ENCODE results near the gene PGD.
"Not testable (repeated sequence)": the region's sequence is repeated elsewhere in the genome, so short reads cannot be mapped to it uniquely, and the experiment has no call there.

The PGD gene

GRCh38 chr1:10456048-10456447, 57.2 kb downstream of the PGD start:
- in situ Hi-C loops (cut with MboI; ENCODE audit: low sequenced_read_pairs, unreplicated experiment): no loop called here
- TF ChIP-seq CTCF (IDR thresholded peaks at IDR 0.05; ENCODE audit: borderline replicate concordance, control extremely low read depth, extremely low read depth, insufficient read depth, missing control alignments): no peak
- no peak for DNase-seq (ENCODE audit: low spot score)

- no peak for TF ChIP-seq CTCF (IDR thresholded peaks at IDR 0.05; ENCODE audit: borderline replicate concordance, control extremely low read depth, extremely low read depth, insufficient read depth, missing control alignments)
Measured at GRCh38 chr1:10456661-10457060, 57.8 kb downstream of the PGD start.

GRCh38 chr1:10457462-10457861, 58.6 kb downstream of the PGD start:
- DNase-seq (ENCODE audit: low spot score); in situ Hi-C loops (cut with MboI; ENCODE audit: low sequenced_read_pairs, unreplicated experiment): not testable (repeated sequence)

More at GRCh38 chr1:10456661-10457060, 57.8 kb downstream of the PGD start:
- no peak for DNase-seq (ENCODE audit: low spot score)
- in situ Hi-C loops (cut with MboI; ENCODE audit: low sequenced_read_pairs, unreplicated experiment): no loop called here

- in situ Hi-C loops (cut with MboI; ENCODE audit: low sequenced_read_pairs, unreplicated experiment): no loop called here
- DNase-seq (ENCODE audit: low spot score): no peak
- no peak for TF ChIP-seq CTCF (IDR thresholded peaks at IDR 0.05; ENCODE audit: borderline replicate concordance, control extremely low read depth, extremely low read depth, insufficient read depth, missing control alignments)
Measured at GRCh38 chr1:10457875-10458274, 59.0 kb downstream of the PGD start.

- in situ Hi-C loops (cut with MboI; ENCODE audit: low sequenced_read_pairs, unreplicated experiment): no loop called here
- no peak for DNase-seq (ENCODE audit: low spot score)
- TF ChIP-seq CTCF (IDR thresholded peaks at IDR 0.05; ENCODE audit: borderline replicate concordance, control extremely low read depth, extremely low read depth, insufficient read depth, missing control alignments): no peak
Measured at GRCh38 chr1:10459184-10459583, 60.3 kb downstream of the PGD start.

GRCh38 chr1:10467078-10467477, 68.2 kb downstream of the PGD start:
- no peak for DNase-seq (ENCODE audit: low spot score)
- in situ Hi-C loops (cut with MboI; ENCODE audit: low sequenced_read_pairs, unreplicated experiment): no loop called here
- TF ChIP-seq CTCF (IDR thresholded peaks at IDR 0.05; ENCODE audit: borderline replicate concordance, control extremely low read depth, extremely low read depth, insufficient read depth, missing control alignments): no peak

GRCh38 chr1:10470043-10470442, 71.2 kb downstream of the PGD start:
- in situ Hi-C loops (cut with MboI; ENCODE audit: low sequenced_read_pairs, unreplicated experiment): no loop called here
- no peak for TF ChIP-seq CTCF (IDR thresholded peaks at IDR 0.05; ENCODE audit: borderline replicate concordance, control extremely low read depth, extremely low read depth, insufficient read depth, missing control alignments)
- no peak for DNase-seq (ENCODE audit: low spot score)
